IMR-90 (cell line): ENCODE measurements around the gene RYR2. TPM values are rescaled to one million over a fixed set of nuclear protein-coding genes. Genes with fewer than 3 reads are reported as not detected.

ENCODE experiments used
- ATAC-seq: fragments of 200-7000 bp; cut with Tn5 transposase; 2 replicates; pipeline ENCODE4 v1.9.1; 2020; ENCODE audit warnings: low read depth, mild to moderate bottlenecking, moderate library complexity
- BruUV-seq: library from RNA; stranded (reverse); fragments of 400-500 nt; replicated peaks from 2 replicates; lab custom pipeline; 2021; lab: Mats Ljungman, UMichigan
- CTCF ChIA-PET: fragments of 300-600 bp; formaldehyde crosslinking; extraction: SDS; loops from one replicate; lab custom pipeline; 2021; ENCODE audit warnings: antibody characterized with exemption; lab: Yijun Ruan, JAX
- POLR2A ChIA-PET: fragments of 300-600 bp; sonication (Branson Sonifier 250); formaldehyde crosslinking; loops from one replicate; lab custom pipeline; 2022; ENCODE audit warnings: antibody characterized with exemption; ENCODE audit not compliant: unreplicated experiment; lab: Charles Lee
- DNase-seq: peaks from one replicate; pipeline ENCODE4 v3.0.0; 2013
- H2AFZ ChIP-seq: replicated peaks from 2 replicates; pipeline ENCODE3; 2013; ENCODE audit warnings: low read length, mild to moderate bottlenecking; ENCODE audit not compliant: poor library complexity
- H2AK5ac ChIP-seq: 2 replicates; pipeline ENCODE4 v1.6.1; 2013; ENCODE audit warnings: low read depth, low read length, inconsistent platforms
- H2AK9ac ChIP-seq: replicated peaks from 2 replicates; pipeline ENCODE3; 2013; ENCODE audit warnings: mild to moderate bottlenecking, low read depth, low read length, moderate library complexity; ENCODE audit not compliant: poor library complexity
- H2BK120ac ChIP-seq: 2 replicates; pipeline ENCODE4 v1.6.1; 2013; ENCODE audit warnings: low read depth, low read length, inconsistent platforms
- H2BK15ac ChIP-seq: 3 replicates; pipeline ENCODE4 v1.6.1; 2013; ENCODE audit warnings: low read depth, low read length, inconsistent platforms
- H2BK20ac ChIP-seq: 2 replicates; pipeline ENCODE4 v1.6.1; 2013; ENCODE audit warnings: low read depth, mild to moderate bottlenecking, inconsistent platforms, low read length, moderate library complexity
- H2BK5ac ChIP-seq: 2 replicates; pipeline ENCODE4 v1.6.1; 2013; ENCODE audit warnings: mild to moderate bottlenecking, low read depth, low read length, inconsistent platforms; ENCODE audit not compliant: poor library complexity, severe bottlenecking
- H3K14ac ChIP-seq: replicated peaks from 2 replicates; pipeline ENCODE4 v1.6.1; 2013; ENCODE audit warnings: low read depth, low read length, inconsistent platforms
- H3K18ac ChIP-seq: 2 replicates; pipeline ENCODE4 v1.6.1; 2013; ENCODE audit warnings: low read depth, low read length, control low read depth
- H3K23ac ChIP-seq: 2 replicates; pipeline ENCODE4 v1.6.1; 2013; ENCODE audit warnings: low read depth, low read length, inconsistent platforms
- H3K27ac ChIP-seq: 2 replicates; pipeline ENCODE4 v1.5.1; 2013; ENCODE audit warnings: mild to moderate bottlenecking, control low read depth, low read length; ENCODE audit not compliant: insufficient read depth
- H3K27me3 ChIP-seq: 2 replicates; pipeline ENCODE4 v1.6.1; 2013; ENCODE audit warnings: low read length; ENCODE audit not compliant: control insufficient read depth, insufficient read depth
- H3K36me3 ChIP-seq: 2 replicates; pipeline ENCODE4 v1.6.1; 2013; ENCODE audit warnings: low read length, mixed read lengths; ENCODE audit not compliant: control insufficient read depth, insufficient read depth
- H3K4ac ChIP-seq: 2 replicates; pipeline ENCODE4 v1.6.1; 2013; ENCODE audit warnings: low read depth, low read length, inconsistent platforms
- H3K4me1 ChIP-seq: 2 replicates; pipeline ENCODE4 v1.6.1; 2013; ENCODE audit warnings: low read length, mixed read lengths; ENCODE audit not compliant: control insufficient read depth, insufficient read depth
- H3K4me2 ChIP-seq: 2 replicates; pipeline ENCODE4 v1.6.1; 2013; ENCODE audit warnings: low read depth, mild to moderate bottlenecking, control low read depth, low read length, moderate library complexity
- H3K4me3 ChIP-seq: 2 replicates; pipeline ENCODE4 v1.5.1; 2013; ENCODE audit warnings: low read depth, mild to moderate bottlenecking, control low read depth, low read length, moderate library complexity; ENCODE audit not compliant: insufficient read depth
- H3K56ac ChIP-seq: 2 replicates; pipeline ENCODE4 v1.6.1; 2013; ENCODE audit warnings: low read length, inconsistent platforms; ENCODE audit not compliant: insufficient read depth; ENCODE audit errors: extremely low read depth
- H3K79me1 ChIP-seq, 2 experiments: 2 replicates each; pipeline ENCODE4 v1.6.1; 2013; ENCODE audit warnings: low read length in 2 of 2, inconsistent platforms in 1 of 2, low read depth in 1 of 2
- H3K9ac ChIP-seq: 2 replicates; pipeline ENCODE4 v1.6.1; 2013; ENCODE audit warnings: low read depth, low read length, control low read depth
- H3K9me1 ChIP-seq: 2 replicates; pipeline ENCODE4 v1.6.1; 2013; ENCODE audit warnings: low read length, inconsistent platforms; ENCODE audit not compliant: insufficient read depth
- H3K9me3 ChIP-seq: 2 replicates; pipeline ENCODE4 v1.6.1; 2013; ENCODE audit warnings: low read length; ENCODE audit not compliant: control insufficient read depth, insufficient read depth
- H4K20me1 ChIP-seq: 2 replicates; pipeline ENCODE4 v1.6.1; 2013; ENCODE audit warnings: low read length, inconsistent platforms; ENCODE audit not compliant: insufficient read depth
- H4K5ac ChIP-seq: 2 replicates; pipeline ENCODE4 v1.6.1; 2013; ENCODE audit warnings: mild to moderate bottlenecking, low read depth, low read length, control low read depth
- H4K8ac ChIP-seq, 2 experiments: 2 replicates each; pipeline ENCODE4 v1.6.1; 2013; ENCODE audit warnings: low read depth in 2 of 2, low read length in 2 of 2, control low read depth in 1 of 2, inconsistent platforms in 1 of 2
- H4K91ac ChIP-seq: 2 replicates; pipeline ENCODE4 v1.6.1; 2013; ENCODE audit warnings: low read depth, low read length, inconsistent platforms; ENCODE audit not compliant: insufficient read depth
- BHLHE40 ChIP-seq: fragments of 150-350 bp; IDR thresholded peaks from 2 replicates; pipeline ENCODE4 v1.6.1; 2016; ENCODE audit warnings: mild to moderate bottlenecking, low read depth, low read length
- CEBPB ChIP-seq: IDR thresholded peaks from 2 replicates; pipeline ENCODE4 v1.6.1; 2012; ENCODE audit warnings: low read depth, low read length, improper control_type of control experiment
- CHD1 ChIP-seq: IDR thresholded peaks from 2 replicates; pipeline ENCODE4 v1.6.1; 2012; ENCODE audit warnings: low read depth, low read length, improper control_type of control experiment
- FOS ChIP-seq: fragments of 150-350 bp; IDR thresholded peaks from 2 replicates; pipeline ENCODE4 v1.6.1; 2016; ENCODE audit warnings: low read depth, low read length
- MAFK ChIP-seq: IDR thresholded peaks from 2 replicates; pipeline ENCODE4 v1.6.1; 2012; ENCODE audit warnings: low read depth, low read length, improper control_type of control experiment
- MAZ ChIP-seq: IDR thresholded peaks from 2 replicates; pipeline ENCODE4 v1.6.1; 2012; ENCODE audit warnings: low read depth, mild to moderate bottlenecking, low read length, improper control_type of control experiment, moderate library complexity, borderline replicate concordance
- MXI1 ChIP-seq: IDR thresholded peaks from 2 replicates; pipeline ENCODE4 v1.6.1; 2012; ENCODE audit warnings: low read depth, mild to moderate bottlenecking, low read length, moderate library complexity, borderline replicate concordance
- NFE2L2 ChIP-seq: fragments of 150-350 bp; IDR thresholded peaks from 2 replicates; pipeline ENCODE4 v1.6.1; 2016; ENCODE audit warnings: low read depth, mild to moderate bottlenecking, low read length
- POLR2A ChIP-seq: IDR thresholded peaks from 2 replicates; pipeline ENCODE4 v1.6.1; 2012; ENCODE audit warnings: mild to moderate bottlenecking, low read depth, low read length
- RAD21 ChIP-seq: IDR thresholded peaks from 2 replicates; pipeline ENCODE4 v1.6.1; 2012; ENCODE audit warnings: low read length, improper control_type of control experiment
- RCOR1 ChIP-seq: IDR thresholded peaks from 2 replicates; pipeline ENCODE4 v1.6.1; 2012; ENCODE audit warnings: mild to moderate bottlenecking, low read length, improper control_type of control experiment; ENCODE audit not compliant: insufficient replicate concordance
- RFX5 ChIP-seq: IDR thresholded peaks from 2 replicates; pipeline ENCODE4 v1.8.0; 2012; ENCODE audit warnings: low read depth, mild to moderate bottlenecking, low read length, moderate library complexity
- SMC3 ChIP-seq: fragments of 150-350 bp; IDR thresholded peaks from 2 replicates; pipeline ENCODE4 v1.6.1; 2016; ENCODE audit warnings: low read depth, mild to moderate bottlenecking, antibody characterized with exemption, low read length, moderate library complexity
- WGBS, 2 experiments: methylation state at CpG; one replicate each; pipeline versions ENCODE4 v1.1.5 to v1.1.7; 2013; ENCODE audit warnings: missing lambda C conversion rate in 2 of 2; ENCODE audit not compliant: insufficient read length in 1 of 2; ENCODE audit errors: extremely low coverage in 2 of 2; 5-methylcytosine and 5-hydroxymethylcytosine counted together
- dilution Hi-C: fragments of 300-500 bp; cut with HindIII; formaldehyde crosslinking; loops from one replicate; pipeline ENCODE4 v1.14.3; 2018; ENCODE audit warnings: low sequenced_read_pairs; ENCODE audit not compliant: unreplicated experiment
- in situ Hi-C: fragments of 300-500 bp; cut with MboI; formaldehyde crosslinking; loops from 3 replicates; pipeline ENCODE4 v1.14.3; 2019; ENCODE audit warnings: low sequenced_read_pairs, inconsistent platforms, mixed read lengths
- intact Hi-C: fragments of 100-400 bp; cut with micrococcal nuclease; formaldehyde crosslinking; loops from 2 replicates; pipeline ENCODE4 v1.10.0; 2022
- polyA plus RNA-seq, 3 experiments: library from polyadenylated mRNA; depleted of rRNA; stranded (reverse); fragments of >200 nt; gene quantifications; 2 replicates each; pipeline ENCODE4 v1.2.3, GENCODE V29; 2012; ENCODE audit warnings: low replicate concordance in 1 of 3
- total RNA-seq: library from RNA; depleted of rRNA; stranded (reverse); fragments of >200 nt; gene quantifications from 2 replicates; pipeline ENCODE4 v1.2.3, GENCODE V29; 2012
- TF ChIP-seq, protein P1 (sequence below): fragments of 150-350 bp; IDR thresholded peaks from 2 replicates; pipeline ENCODE4 v1.6.1; 2017; ENCODE audit warnings: mild to moderate bottlenecking, antibody characterized with exemption, low read length, low read depth
- TF ChIP-seq, protein P2 (sequence below): conservative IDR thresholded peaks from 2 replicates; pipeline ENCODE4 v1.5.1; 2012; ENCODE audit warnings: mild to moderate bottlenecking, low read depth, low read length, improper control_type of control experiment
- TF ChIP-seq, protein P3 (sequence below): fragments of 150-350 bp; IDR thresholded peaks from 2 replicates; pipeline ENCODE4 v1.6.1; 2016; ENCODE audit warnings: low read depth, mild to moderate bottlenecking, low read length, moderate library complexity, borderline replicate concordance

RYR2 gene
- total and polyA plus RNA-seq, 2 of the 4 experiments (the other 2 are of a cell fraction) = not detected

DNA sequence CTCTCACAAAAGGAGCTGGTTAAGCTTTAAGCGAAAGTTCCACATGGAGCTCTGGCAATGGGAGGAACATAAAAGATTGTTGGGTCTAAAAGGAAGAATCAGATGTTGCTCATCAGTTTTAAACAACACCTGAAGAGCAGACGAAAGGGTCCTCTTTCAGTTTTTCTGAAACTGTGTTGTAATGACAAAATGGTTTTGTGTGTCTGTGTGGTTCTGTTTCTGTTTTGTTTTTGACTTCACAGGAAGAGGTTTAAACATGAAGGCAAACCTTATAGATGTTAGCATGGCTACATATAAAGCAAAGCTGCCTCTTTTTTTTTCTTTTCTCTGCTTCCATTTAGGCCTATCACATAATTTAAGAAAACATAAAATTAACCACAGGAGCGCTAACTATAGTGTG is 712.6 kb downstream of the RYR2 start:
- ATAC-seq (no peak), DNase-seq (no peak)
- TF ChIP-seq CEBPB = no peak
- no peak for TF ChIP-seq BHLHE40
- TF ChIP-seq FOS = no peak
- TF ChIP-seq MAZ = no peak
- TF ChIP-seq, protein P1, sequence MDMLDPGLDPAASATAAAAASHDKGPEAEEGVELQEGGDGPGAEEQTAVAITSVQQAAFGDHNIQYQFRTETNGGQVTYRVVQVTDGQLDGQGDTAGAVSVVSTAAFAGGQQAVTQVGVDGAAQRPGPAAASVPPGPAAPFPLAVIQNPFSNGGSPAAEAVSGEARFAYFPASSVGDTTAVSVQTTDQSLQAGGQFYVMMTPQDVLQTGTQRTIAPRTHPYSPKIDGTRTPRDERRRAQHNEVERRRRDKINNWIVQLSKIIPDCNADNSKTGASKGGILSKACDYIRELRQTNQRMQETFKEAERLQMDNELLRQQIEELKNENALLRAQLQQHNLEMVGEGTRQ = no peak
- TF ChIP-seq POLR2A = no peak
- TF ChIP-seq NFE2L2 = no peak
- TF ChIP-seq, protein P2, sequence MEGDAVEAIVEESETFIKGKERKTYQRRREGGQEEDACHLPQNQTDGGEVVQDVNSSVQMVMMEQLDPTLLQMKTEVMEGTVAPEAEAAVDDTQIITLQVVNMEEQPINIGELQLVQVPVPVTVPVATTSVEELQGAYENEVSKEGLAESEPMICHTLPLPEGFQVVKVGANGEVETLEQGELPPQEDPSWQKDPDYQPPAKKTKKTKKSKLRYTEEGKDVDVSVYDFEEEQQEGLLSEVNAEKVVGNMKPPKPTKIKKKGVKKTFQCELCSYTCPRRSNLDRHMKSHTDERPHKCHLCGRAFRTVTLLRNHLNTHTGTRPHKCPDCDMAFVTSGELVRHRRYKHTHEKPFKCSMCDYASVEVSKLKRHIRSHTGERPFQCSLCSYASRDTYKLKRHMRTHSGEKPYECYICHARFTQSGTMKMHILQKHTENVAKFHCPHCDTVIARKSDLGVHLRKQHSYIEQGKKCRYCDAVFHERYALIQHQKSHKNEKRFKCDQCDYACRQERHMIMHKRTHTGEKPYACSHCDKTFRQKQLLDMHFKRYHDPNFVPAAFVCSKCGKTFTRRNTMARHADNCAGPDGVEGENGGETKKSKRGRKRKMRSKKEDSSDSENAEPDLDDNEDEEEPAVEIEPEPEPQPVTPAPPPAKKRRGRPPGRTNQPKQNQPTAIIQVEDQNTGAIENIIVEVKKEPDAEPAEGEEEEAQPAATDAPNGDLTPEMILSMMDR = no peak
- TF ChIP-seq MXI1 = no peak
- TF ChIP-seq CHD1 = no peak
- TF ChIP-seq RCOR1 = no peak
- TF ChIP-seq MAFK = no peak
- no peak for TF ChIP-seq RAD21
- no peak for TF ChIP-seq RFX5
- TF ChIP-seq, protein P3, sequence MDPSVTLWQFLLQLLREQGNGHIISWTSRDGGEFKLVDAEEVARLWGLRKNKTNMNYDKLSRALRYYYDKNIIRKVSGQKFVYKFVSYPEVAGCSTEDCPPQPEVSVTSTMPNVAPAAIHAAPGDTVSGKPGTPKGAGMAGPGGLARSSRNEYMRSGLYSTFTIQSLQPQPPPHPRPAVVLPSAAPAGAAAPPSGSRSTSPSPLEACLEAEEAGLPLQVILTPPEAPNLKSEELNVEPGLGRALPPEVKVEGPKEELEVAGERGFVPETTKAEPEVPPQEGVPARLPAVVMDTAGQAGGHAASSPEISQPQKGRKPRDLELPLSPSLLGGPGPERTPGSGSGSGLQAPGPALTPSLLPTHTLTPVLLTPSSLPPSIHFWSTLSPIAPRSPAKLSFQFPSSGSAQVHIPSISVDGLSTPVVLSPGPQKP = no peak
- no peak for TF ChIP-seq SMC3
- ChIA-PET CTCF (no interaction called here), POLR2A (no interaction called here)
- intact Hi-C loops = no loop called here
- no peaks in the 10 kb centered on the region for H3K9me1 ChIP-seq
- no CpG with 5 or more reads among the region's 3 CpGs for WGBS, 2 experiments
- dilution Hi-C loops = no loop called here
- no peak overlapping the region for H3K4me2 ChIP-seq
- H3K4me3 ChIP-seq = no peak overlapping the region
- no peak overlapping the region for H2AK5ac ChIP-seq
- H4K20me1 ChIP-seq = no peaks in the 10 kb centered on the region
- no peaks in the 10 kb centered on the region for H3K9me3 ChIP-seq
- no peak overlapping the region for H4K5ac ChIP-seq
- H2AK9ac ChIP-seq = no peak overlapping the region
- H2BK5ac ChIP-seq = no peak overlapping the region
- H3K9ac ChIP-seq = no peak overlapping the region
- no peak overlapping the region for H3K18ac ChIP-seq
- H3K79me1 ChIP-seq = no peaks in the 10 kb centered on the region
- H2BK120ac ChIP-seq = no peak overlapping the region
- H2BK20ac ChIP-seq = no peak overlapping the region
- no peak overlapping the region for H2AFZ ChIP-seq
- H4K91ac ChIP-seq = no peak overlapping the region
- no peak overlapping the region for H3K14ac ChIP-seq
- H3K23ac ChIP-seq = no peak overlapping the region
- no peaks in the 10 kb centered on the region for H3K27me3 ChIP-seq
- no peak overlapping the region for H4K8ac ChIP-seq
- BruUV-seq = no TSS peak
- in situ Hi-C loops = no loop called here
- H3K56ac ChIP-seq = no peak overlapping the region
- H3K27ac ChIP-seq = no peak overlapping the region
- H3K4me1 ChIP-seq = no peaks in the 10 kb centered on the region
- H2BK15ac ChIP-seq = no peak overlapping the region
- no peak overlapping the region for H3K4ac ChIP-seq
- no peaks in the 10 kb centered on the region for H3K36me3 ChIP-seq
